SK-N-SH (cell line): ENCODE measurements around the gene UNC13D. TPM values are rescaled to one million over a fixed set of nuclear protein-coding genes. Genes with fewer than 3 reads are reported as not detected.

Experiments
- CTCF ChIA-PET: fragments of 300-600, 350-600 bp; formaldehyde crosslinking; extraction: SDS; loops from one replicate; lab custom pipeline; 2021; lab: Yijun Ruan, JAX
- POLR2A ChIA-PET: fragments of 350-600 bp; sonication (Branson Sonifier 250); formaldehyde crosslinking; extraction: SDS; loops from one replicate; lab custom pipeline; 2020; ENCODE audit warnings: antibody characterized with exemption, inconsistent platforms; lab: Yijun Ruan, JAX
- DNase-seq: peaks from one replicate; pipeline ENCODE4 v3.0.0; 2012
- H2AFZ ChIP-seq: fragments of 200-600 bp; sonication (generic); 2 replicates; pipeline ENCODE4 v1.8.1; 2016; ENCODE audit warnings: antibody characterized with exemption, mild to moderate bottlenecking, low read depth
- H3F3A ChIP-seq: fragments of 200-600 bp; sonication (generic); replicated peaks from 2 replicates; pipeline ENCODE3; 2016; ENCODE audit warnings: antibody characterized with exemption, mild to moderate bottlenecking; ENCODE audit not compliant: insufficient read depth
- H3K27ac ChIP-seq, 2 experiments: fragments of 200-500 bp in 1 of 2; fragments of 200-600 bp in 1 of 2; sonication (Bioruptor generic) in 1 of 2; sonication (generic), shearing (Covaris generic) in 1 of 2; 2 replicates each; pipeline versions ENCODE4 v1.5.1 to v1.6.1; 2014 to 2016; ENCODE audit warnings: low read depth in 2 of 2, inconsistent platforms in 1 of 2, low read length in 1 of 2, mild to moderate bottlenecking in 1 of 2, mixed read lengths in 1 of 2
- H3K27me3 ChIP-seq: fragments of 200-600 bp; sonication (generic), shearing (Covaris generic); 2 replicates; pipeline ENCODE4 v1.6.1; 2016; ENCODE audit warnings: mixed run types; ENCODE audit not compliant: insufficient read depth
- H3K36me3 ChIP-seq, 2 experiments: fragments of 200-500 bp in 1 of 2; fragments of 200-600 bp in 1 of 2; sonication (Bioruptor generic) in 1 of 2; sonication (generic) in 1 of 2; replicated peaks in 1 of 2; 2 replicates each; pipeline versions ENCODE3 to v1.5.1; 2014 to 2016; ENCODE audit warnings: low read length in 1 of 2, mild to moderate bottlenecking in 1 of 2; ENCODE audit not compliant: insufficient read depth in 2 of 2, control insufficient read depth in 1 of 2
- H3K4me1 ChIP-seq, 2 experiments: fragments of 200-500 bp in 1 of 2; fragments of 200-600 bp in 1 of 2; sonication (Bioruptor generic) in 1 of 2; sonication (generic), shearing (Covaris generic) in 1 of 2; 2 replicates each; pipeline versions ENCODE4 v1.5.1 to v1.6.1; 2014 to 2016; ENCODE audit warnings: low read depth in 1 of 2, low read length in 1 of 2, mixed run types in 1 of 2; ENCODE audit not compliant: insufficient read depth in 2 of 2, control insufficient read depth in 1 of 2
- H3K4me2 ChIP-seq: fragments of 200-600 bp; sonication (generic), shearing (Covaris generic); 2 replicates; pipeline ENCODE4 v1.6.1; 2017; ENCODE audit warnings: mixed run types
- H3K4me3 ChIP-seq, 2 experiments: fragments of 200-500 bp in 1 of 2; fragments of 200-600 bp in 1 of 2; sonication (Bioruptor generic) in 1 of 2; sonication (generic), shearing (Covaris generic) in 1 of 2; 2 replicates each; pipeline versions ENCODE4 v1.5.1 to v1.8.1; 2014 to 2016; ENCODE audit warnings: low read depth in 2 of 2, inconsistent platforms in 1 of 2, low read length in 1 of 2, mild to moderate bottlenecking in 1 of 2, mixed read lengths in 1 of 2, moderate library complexity in 1 of 2
- H3K79me2 ChIP-seq: fragments of 200-600 bp; sonication (generic); 2 replicates; pipeline ENCODE4 v1.8.1; 2017; ENCODE audit warnings: mild to moderate bottlenecking; ENCODE audit not compliant: insufficient read depth
- H3K9ac ChIP-seq: fragments of 200-600 bp; sonication (generic); 2 replicates; pipeline ENCODE4 v1.6.1; 2017; ENCODE audit warnings: mixed run types
- H3K9me2 ChIP-seq: fragments of 200-600 bp; sonication (generic); 2 replicates; pipeline ENCODE4 v1.6.1; 2017; ENCODE audit warnings: mixed run types
- H3K9me3 ChIP-seq: fragments of 200-600 bp; sonication (generic); 2 replicates; pipeline ENCODE4 v1.6.1; 2017; ENCODE audit warnings: mixed run types, mild to moderate bottlenecking, moderate library complexity
- H4K20me1 ChIP-seq: fragments of 200-600 bp; sonication (generic); 2 replicates; pipeline ENCODE4 v1.6.1; 2017; ENCODE audit warnings: mild to moderate bottlenecking, mixed run types; ENCODE audit not compliant: insufficient read depth
- CHD2 ChIP-seq: fragments of 150-350 bp; IDR thresholded peaks from 2 replicates; pipeline ENCODE4 v1.6.1; 2018; ENCODE audit warnings: low read length; ENCODE audit not compliant: partially characterized antibody
- CTCF ChIP-seq: fragments of 200-600 bp; sonication (generic); IDR thresholded peaks from 2 replicates; pipeline ENCODE4 v1.6.1; 2017; ENCODE audit warnings: antibody characterized with exemption, mild to moderate bottlenecking, moderate library complexity
- ELF1 ChIP-seq: IDR thresholded peaks from 2 replicates; pipeline ENCODE4 v1.4.0; 2012
- EP300 ChIP-seq, 2 experiments: IDR thresholded peaks; 2 replicates each; pipeline versions ENCODE4 v1.4.0 to v1.6.1; 2012; ENCODE audit warnings: borderline replicate concordance in 1 of 2, low read depth in 1 of 2, low read length in 1 of 2
- EZH2phosphoT487 ChIP-seq: fragments of 200-600 bp; sonication (generic); IDR thresholded peaks from 2 replicates; pipeline ENCODE4 v1.6.1; 2017; ENCODE audit warnings: low read depth, mixed run types, mild to moderate bottlenecking, antibody characterized with exemption, moderate library complexity, borderline replicate concordance
- FOXM1 ChIP-seq: IDR thresholded peaks from 2 replicates; pipeline ENCODE4 v1.4.0; 2012; ENCODE audit warnings: low read depth, mild to moderate bottlenecking
- GABPA ChIP-seq: IDR thresholded peaks from 2 replicates; pipeline ENCODE4 v1.4.0; 2012; ENCODE audit warnings: low read depth, mild to moderate bottlenecking
- JUND ChIP-seq: IDR thresholded peaks from 2 replicates; pipeline ENCODE4 v1.4.0; 2012
- MXI1 ChIP-seq: IDR thresholded peaks from 2 replicates; pipeline ENCODE4 v1.6.1; 2012; ENCODE audit warnings: mild to moderate bottlenecking, low read depth, low read length, improper control_type of control experiment
- NRF1 ChIP-seq: IDR thresholded peaks from 2 replicates; pipeline ENCODE4 v1.6.1; 2012; ENCODE audit warnings: low read depth, mild to moderate bottlenecking, low read length
- PBX3 ChIP-seq: IDR thresholded peaks from 2 replicates; pipeline ENCODE4; 2012
- POLR2AphosphoS5 ChIP-seq: IDR thresholded peaks from 2 replicates; pipeline ENCODE4 v1.6.1; 2012; ENCODE audit warnings: low read depth, low read length
- RCOR1 ChIP-seq: fragments of 150-350 bp; IDR thresholded peaks from 2 replicates; pipeline ENCODE4 v1.6.1; 2017; ENCODE audit warnings: antibody characterized with exemption, low read length
- RFX5 ChIP-seq: IDR thresholded peaks from 2 replicates; pipeline ENCODE4 v1.6.1; 2012; ENCODE audit warnings: mild to moderate bottlenecking, improper control_type of control experiment, low read length
- RXRA ChIP-seq: IDR thresholded peaks from 2 replicates; pipeline ENCODE4 v1.4.0; 2012; ENCODE audit warnings: low read depth, mild to moderate bottlenecking, borderline replicate concordance
- SIN3A ChIP-seq: IDR thresholded peaks from 2 replicates; pipeline ENCODE4 v1.6.1; 2012; ENCODE audit warnings: low read depth, mild to moderate bottlenecking, low read length, moderate library complexity, borderline replicate concordance
- USF1 ChIP-seq: IDR thresholded peaks from 2 replicates; pipeline ENCODE4 v1.4.0; 2012; ENCODE audit warnings: low read depth, borderline replicate concordance
- YY1 ChIP-seq: IDR thresholded peaks from 2 replicates; pipeline ENCODE4 v1.4.0; 2012; ENCODE audit warnings: low read depth, mild to moderate bottlenecking
- WGBS: methylation state at CpG from one replicate; pipeline ENCODE4 v1.1.6; 2017; ENCODE audit warnings: low lambda C conversion rate; 5-methylcytosine and 5-hydroxymethylcytosine counted together
- polyA plus RNA-seq, 3 experiments: library from polyadenylated mRNA; depleted of rRNA; stranded (reverse); fragments of >200 nt; gene quantifications; 2 replicates each; pipeline ENCODE4 v1.2.3, GENCODE V29; 2012

Gene UNC13D
- polyA plus RNA-seq, 1 of the 3 experiments (the other 2 are of a cell fraction): 0.99 TPM

- Histone ChIP-seq H3K79me2 (no peaks in the 10 kb centered on the region), H3K4me1 (peaks cover 2 to 37% of the 10 kb centered on the region in 2 experiments; a peak in 1 of 4 replicates), H3F3A (peaks cover 7% of the 10 kb centered on the region), H3K4me2 (no peak overlapping the region), H4K20me1 (no peaks in the 10 kb centered on the region), H3K27ac (peak overlapping the region in 1 of 2 experiments; percentile 0; a peak in 1 of 4 replicates), H3K27me3 (no peaks in the 10 kb centered on the region), H3K36me3 (peaks cover 4 to 64% of the 10 kb centered on the region in 2 experiments), H3K9me2 (no peaks in the 10 kb centered on the region), H3K9ac (no peak overlapping the region), H2AFZ (no peak overlapping the region), H3K9me3 (no peaks in the 10 kb centered on the region), H3K4me3 (no peak overlapping the region)
- TF ChIP-seq PBX3: no peak
- no peak for TF ChIP-seq GABPA
- TF ChIP-seq ELF1: no peak
- TF ChIP-seq RFX5: no peak
- TF ChIP-seq FOXM1: no peak
- TF ChIP-seq JUND: no peak
- no peak for TF ChIP-seq POLR2AphosphoS5
- no peak for TF ChIP-seq CTCF
- TF ChIP-seq YY1: no peak
- no peak for TF ChIP-seq EP300 (IDR thresholded peaks at IDR 0.05; ENCODE audit: borderline replicate concordance in 1 of 2, low read depth in 1 of 2, low read length in 1 of 2)
- TF ChIP-seq MXI1: no peak
- DNase-seq: no peak
- CTCF ChIA-PET: interaction anchor here (1.3 to 11.0 kb wide), 12 partner anchors 11 to 75 kb away, joined by 3 to 111 read pairs (median 7); partner anchors contain the start of gene WBP2
- POLR2A ChIA-PET: interaction anchor here (1.1 to 4.7 kb wide), 4 partner anchors 22 to 47 kb away, joined by 3 to 31 read pairs (median 6); a partner anchor contains a TSS
- WGBS: 71% methylated on average over 2 of the region's 3 CpGs
These were observed 21.4 kb downstream of the UNC13D start for GRCh38 chr17:75822800-75823166.

GRCh38 chr17:75822119-75822799 is 21.9 kb downstream of the UNC13D start:
- WGBS: 83% methylated on average over 16 of the region's 18 CpGs
- H3K9ac ChIP-seq: no peak overlapping the region
- H4K20me1 ChIP-seq: no peaks in the 10 kb centered on the region
- H3K9me3 ChIP-seq: no peaks in the 10 kb centered on the region
- H2AFZ ChIP-seq: no peak overlapping the region
- H3F3A ChIP-seq: peaks cover 7% of the 10 kb centered on the region
- H3K9me2 ChIP-seq: no peaks in the 10 kb centered on the region
- no peaks in the 10 kb centered on the region for H3K79me2 ChIP-seq
- peaks cover 0 to 32% of the 10 kb centered on the region in 2 experiments; a peak in 1 of 4 replicates for H3K4me1 ChIP-seq
- H3K36me3 ChIP-seq: peaks cover 8 to 68% of the 10 kb centered on the region in 2 experiments
- ChIA-PET POLR2A (interaction anchor here (0.9 to 4.7 kb wide), 5 partner anchors 13 to 57 kb away, joined by 3 to 31 read pairs (median 6); partner anchors contain the start of gene GALK1), CTCF (interaction anchor here (1.3 to 11.0 kb wide), 13 partner anchors 8 to 74 kb away, joined by 3 to 111 read pairs (median 7); partner anchors contain the start of gene WBP2)
- peak; percentile 71 for DNase-seq
- no peak overlapping the region for H3K4me2 ChIP-seq
- peak overlapping the region in 1 of 2 experiments; percentile 57; a peak in 1 of 4 replicates for H3K27ac ChIP-seq
- no peak overlapping the region for H3K4me3 ChIP-seq
- H3K27me3 ChIP-seq: no peaks in the 10 kb centered on the region
- no peak for TF ChIP-seq RXRA
- no peak for TF ChIP-seq CTCF
- TF ChIP-seq SIN3A: no peak
- TF ChIP-seq FOXM1: no peak
- no peak for TF ChIP-seq RCOR1
- TF ChIP-seq ELF1: no peak
- TF ChIP-seq EZH2phosphoT487: no peak
- TF ChIP-seq CHD2: peak; percentile 28
- no peak for TF ChIP-seq NRF1
- TF ChIP-seq MXI1: 0 out of 2 replicates have a peak, but pooled peaks have one; percentile 22
- TF ChIP-seq PBX3: no peak
- no peak for TF ChIP-seq USF1
